DMS53 (cell line): ENCODE data around the gene TLCD4.

Experiments used
- DNase-seq: peaks from one replicate; lab custom pipeline; 2025; lab: John Stamatoyannopoulos, UW

Gene TLCD4

GRCh38 chr1:95095833-95096217 is 21.3 kb upstream of the TLCD4 start:
- no peak for DNase-seq

GRCh38 chr1:95096218-95096841 is 20.8 kb upstream of the TLCD4 start:
- DNase-seq, result no peak

- DNase-seq, result no peak
Measured at GRCh38 chr1:95097426-95097825, 19.7 kb upstream of the TLCD4 start.

GRCh38 chr1:95098196-95098595 is 19.0 kb upstream of the TLCD4 start:
- DNase-seq, result no peak

DNA sequence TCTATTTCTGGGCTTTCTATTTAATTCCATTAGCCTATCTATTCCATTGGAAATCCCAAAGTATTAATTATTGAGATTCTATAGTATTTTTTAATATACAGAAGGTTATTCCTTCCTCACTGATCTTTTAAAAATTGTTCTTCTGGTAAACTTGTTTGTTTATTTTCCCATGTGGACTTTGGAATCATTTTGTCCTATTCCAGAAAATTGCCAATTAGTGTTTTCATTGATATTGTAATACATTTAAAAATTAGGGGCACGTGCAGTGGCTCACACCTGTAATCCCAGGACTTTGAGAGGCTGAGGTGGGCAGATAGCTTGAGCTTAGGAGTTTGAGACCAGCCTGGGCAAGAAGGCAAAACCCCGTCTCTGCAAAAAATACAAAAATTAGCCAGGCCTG is 8.4 kb upstream of the TLCD4 start:
- DNase-seq, result no peak

DNA sequence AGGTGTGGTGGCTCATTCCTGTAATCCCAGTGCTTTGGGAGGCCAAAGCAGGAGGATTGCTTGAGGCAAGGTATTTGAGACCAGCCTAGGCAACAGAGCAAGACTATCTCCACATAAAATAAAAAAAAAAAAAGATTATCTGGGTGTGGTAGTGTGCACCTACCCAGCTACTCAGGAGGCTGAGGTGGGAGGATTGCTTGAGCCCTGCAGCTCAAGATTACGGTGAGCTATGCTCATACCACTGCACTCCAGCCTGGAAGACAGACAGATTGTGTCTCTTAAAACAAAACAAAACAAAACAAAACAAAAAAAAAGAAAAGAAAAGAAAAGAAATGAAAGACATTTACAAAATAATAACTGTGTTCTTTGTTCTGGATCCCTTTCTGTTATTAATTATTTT is 6.1 kb upstream of the TLCD4 start:
- no peak for DNase-seq

DNA sequence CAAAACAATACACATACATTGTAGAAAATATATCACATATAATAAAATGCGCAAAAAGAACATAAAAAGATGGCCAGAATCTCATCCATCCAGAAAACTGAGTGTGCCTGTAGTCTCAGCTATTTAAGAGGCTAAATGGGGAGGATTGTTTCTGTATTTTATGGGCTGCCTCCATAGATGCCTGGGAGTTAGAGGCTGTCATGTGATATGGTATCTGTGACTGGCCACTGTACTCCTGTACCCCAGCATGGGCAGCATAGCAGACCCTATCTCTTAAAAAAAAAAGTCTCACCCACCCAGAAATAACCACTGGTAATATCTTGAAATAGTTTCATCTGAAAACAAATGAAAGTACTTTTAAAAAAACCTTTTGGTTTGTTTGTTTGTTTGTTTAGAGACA is 3.5 kb upstream of the TLCD4 start:
- no peak for DNase-seq

DNA sequence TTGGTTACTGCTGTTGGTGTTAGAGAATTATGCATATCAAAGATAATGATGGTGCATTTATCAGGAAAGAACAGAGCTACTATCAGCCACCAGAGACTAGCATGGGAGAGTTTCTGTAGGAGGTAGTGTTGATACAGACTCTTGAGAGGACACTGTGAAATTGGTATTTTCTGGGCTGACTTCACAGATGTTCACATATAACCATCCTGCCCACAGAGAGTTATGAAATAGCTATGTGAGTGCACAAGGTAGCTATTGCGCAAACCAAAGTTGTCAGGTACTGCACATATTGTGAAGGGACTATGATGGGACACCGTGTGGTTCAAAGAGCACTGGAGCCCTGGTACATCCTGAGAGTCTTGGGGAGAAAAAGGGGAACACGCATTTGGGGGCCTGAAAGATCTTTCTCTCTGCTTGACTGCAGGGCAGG is 1.4 kb upstream of the TLCD4 start:
- DNase-seq, result no peak

GRCh38 chr1:95116580-95117206 is 462 bp upstream of the TLCD4 start:
- peak; percentile 97 for DNase-seq

DNA sequence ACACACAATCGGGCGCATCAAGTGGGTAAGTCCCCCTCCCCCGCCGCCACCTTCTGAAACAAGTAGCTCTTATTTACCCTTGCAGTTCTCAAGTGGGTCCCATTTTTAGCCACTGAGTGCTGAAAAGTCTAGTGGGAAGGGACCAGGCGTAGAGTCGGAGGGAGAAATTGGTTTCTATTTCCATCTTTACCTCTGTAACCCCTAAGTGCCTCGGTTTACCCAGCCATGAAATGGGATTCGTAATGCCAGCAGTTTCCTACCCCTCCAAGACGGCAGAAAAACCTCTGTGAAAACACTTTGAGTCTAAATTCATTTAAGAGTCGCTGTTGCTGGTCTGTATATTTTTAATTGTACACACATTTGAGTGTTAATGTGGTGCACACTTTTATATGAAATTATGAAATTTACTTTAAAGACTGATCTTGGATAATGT is 928 bp downstream of the TLCD4 start:
- DNase-seq, result no peak

- no peak for DNase-seq
Measured at GRCh38 chr1:95118710-95119109, 1.6 kb downstream of the TLCD4 start.

DNA sequence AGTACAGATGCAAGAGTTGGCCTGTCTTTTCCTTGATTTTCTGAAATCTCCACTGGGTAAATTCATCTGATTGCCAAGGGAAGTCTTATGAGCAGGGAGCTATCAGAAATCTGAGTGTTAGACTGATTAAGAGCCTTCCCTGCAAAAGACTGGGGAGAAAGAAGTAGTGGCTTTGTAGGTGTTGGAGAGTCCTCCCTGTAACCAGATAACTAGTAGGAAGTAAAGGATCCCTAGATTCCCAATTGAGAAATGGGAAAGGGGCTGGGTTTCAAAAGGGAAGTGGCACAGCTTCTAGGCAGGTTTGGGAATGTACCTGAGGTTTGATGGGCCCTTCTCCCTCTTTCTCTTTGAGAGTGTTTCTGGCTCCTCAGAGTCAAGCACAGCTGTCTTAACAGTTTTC is 2.1 kb downstream of the TLCD4 start:
- no peak for DNase-seq

DNA sequence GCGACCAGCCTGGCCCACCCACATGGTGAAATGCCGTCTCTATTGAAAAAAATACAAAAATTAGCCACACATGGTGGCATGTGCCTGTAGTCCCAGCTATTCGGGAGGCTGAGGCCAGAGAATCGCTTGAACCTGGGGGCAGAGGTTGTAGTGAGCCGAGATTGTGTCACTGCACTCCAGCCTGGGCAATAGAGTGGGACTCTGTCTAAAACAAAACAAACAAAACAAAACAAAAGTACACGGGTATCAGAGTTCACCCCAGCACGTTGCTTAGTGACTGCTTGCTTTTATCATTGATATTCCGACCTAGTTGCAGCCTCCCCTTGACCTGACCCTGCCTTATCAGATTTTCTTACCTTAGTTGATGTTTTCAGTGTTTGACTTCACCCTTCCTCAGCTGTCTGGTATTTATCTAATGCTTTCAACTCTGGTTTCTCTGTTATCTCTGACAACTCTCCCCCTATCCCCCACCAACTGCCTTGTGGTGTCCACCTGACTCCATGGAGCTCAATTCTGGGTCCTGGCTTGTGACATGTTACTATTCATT is 5.1 kb downstream of the TLCD4 start:
- no peak for DNase-seq

DNA sequence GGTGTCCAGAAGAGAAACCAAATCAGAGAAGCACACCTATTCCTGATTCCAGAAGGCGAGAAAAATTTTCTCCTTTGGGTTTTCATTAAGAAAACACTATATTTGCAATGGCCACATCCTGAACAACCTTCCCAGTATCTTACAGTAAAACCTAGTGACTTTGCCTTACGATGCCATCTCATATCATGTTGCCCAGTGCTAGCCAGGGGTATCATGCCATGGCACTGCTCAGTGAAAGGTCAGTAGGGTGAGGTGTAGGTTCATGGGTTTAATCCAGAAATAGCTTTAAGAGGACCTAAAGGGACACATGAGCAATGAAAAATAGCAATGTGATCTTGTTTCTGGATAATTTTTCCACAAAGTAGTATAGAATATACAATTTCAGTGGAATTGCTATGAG is 7.2 kb downstream of the TLCD4 start:
- no peak for DNase-seq

DNA sequence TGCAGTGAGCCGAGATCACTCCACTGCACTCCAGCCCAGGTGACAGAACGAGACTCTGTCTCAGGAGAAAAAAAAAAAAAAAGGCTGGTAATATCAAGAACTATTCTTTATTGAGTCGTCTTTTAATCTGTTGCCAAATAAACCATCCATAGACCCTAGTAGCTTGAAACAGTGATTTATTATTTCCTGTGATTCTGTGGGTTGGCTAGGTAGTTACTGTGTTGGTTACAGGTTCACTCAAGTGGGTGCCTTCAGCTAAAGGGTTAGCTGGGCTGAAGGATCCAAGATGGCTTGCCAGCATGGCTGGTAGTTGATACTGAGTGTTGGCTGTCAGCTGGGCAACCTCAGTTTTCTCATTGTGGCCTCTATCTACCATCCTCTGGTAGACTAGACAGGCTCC is 9.2 kb downstream of the TLCD4 start:
- DNase-seq, result no peak

GRCh38 chr1:95126846-95127245 is 9.7 kb downstream of the TLCD4 start:
- DNase-seq, result no peak

GRCh38 chr1:95127380-95127779 is 10.2 kb downstream of the TLCD4 start:
- no peak for DNase-seq

- no peak for DNase-seq
Measured at GRCh38 chr1:95132762-95133161, 15.6 kb downstream of the TLCD4 start.

- DNase-seq, result no peak
Measured at GRCh38 chr1:95133687-95134086, 16.5 kb downstream of the TLCD4 start.

DNA sequence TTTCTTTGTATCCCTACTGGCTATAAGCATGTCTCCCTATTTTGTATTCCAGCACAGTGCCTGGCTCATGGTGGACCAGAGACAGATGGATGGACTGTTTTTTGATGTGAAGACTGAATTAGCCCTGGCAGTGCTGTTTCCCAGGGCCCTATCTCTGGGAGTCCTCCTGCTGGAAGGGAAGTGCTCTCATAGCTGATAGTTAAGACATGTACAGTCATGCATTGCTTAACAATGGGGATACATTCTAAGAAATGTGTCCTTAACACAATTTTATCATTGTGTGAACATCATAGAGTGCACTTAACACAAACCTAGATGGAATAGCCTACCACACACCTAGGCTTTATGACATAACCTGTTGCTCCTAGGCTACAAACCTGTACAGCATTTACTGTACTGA is 21.1 kb downstream of the TLCD4 start:
- DNase-seq, result no peak

DNA sequence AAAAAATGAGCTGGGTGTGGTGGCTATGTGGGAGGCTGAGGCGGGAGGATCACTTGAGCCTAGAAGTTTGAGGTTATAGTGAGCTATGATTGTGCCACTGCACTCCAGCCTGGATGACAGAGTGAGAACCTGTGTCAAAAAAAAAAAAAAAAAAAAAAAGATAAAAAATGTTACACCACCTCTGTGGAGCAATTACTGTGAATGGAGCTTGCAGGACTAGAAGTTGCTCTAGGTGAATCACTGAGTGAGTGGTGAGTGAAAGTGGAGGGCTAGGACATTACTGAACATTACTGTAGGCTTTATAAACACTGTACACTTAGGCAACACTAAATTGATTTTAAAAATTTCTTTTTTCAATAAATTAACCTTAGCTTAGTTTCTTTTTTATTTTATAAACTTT is 21.9 kb downstream of the TLCD4 start:
- no peak for DNase-seq

GRCh38 chr1:95140791-95141190 is 23.6 kb downstream of the TLCD4 start:
- no peak for DNase-seq

DNA sequence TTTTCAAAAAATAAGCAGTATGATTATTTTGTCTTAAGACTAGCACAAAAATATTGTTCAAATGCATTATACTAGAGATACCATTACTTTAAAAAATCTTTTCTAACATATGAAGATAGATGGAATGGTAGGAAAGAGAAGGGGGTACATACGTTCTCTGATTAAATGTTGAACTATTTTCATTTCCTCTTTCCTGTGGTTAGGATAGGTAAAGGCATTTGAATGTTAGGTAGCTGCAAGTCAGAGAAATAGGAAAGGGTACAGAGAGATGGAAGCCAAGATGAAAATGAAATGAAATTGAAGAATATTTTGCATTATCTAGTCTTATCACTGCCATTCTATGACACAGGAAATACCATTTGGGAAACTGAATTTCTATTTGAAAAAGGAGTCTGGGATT is 28.3 kb downstream of the TLCD4 start:
- no peak for DNase-seq

GRCh38 chr1:95146637-95147036 is 29.5 kb downstream of the TLCD4 start:
- DNase-seq, result no peak
